GM23338 (cell line): Measurements from ENCODE around the gene CAT. TPM values are rescaled to one million over a fixed set of nuclear protein-coding genes. Genes with fewer than 3 reads are reported as not detected.

Experiments used
- ATAC-seq: fragments of 200-7000 bp; cut with Tn5 transposase; 3 replicates; pipeline ENCODE4 v1.9.1; 2020
- DNase-seq: peaks from one replicate; pipeline ENCODE4 v3.0.0-alpha.2; 2015; ENCODE audit warnings: low spot score
- H2AFZ ChIP-seq: fragments of 200-600 bp; sonication (generic); 2 replicates; pipeline ENCODE4 v1.8.0; 2016; ENCODE audit warnings: antibody characterized with exemption, mild to moderate bottlenecking, moderate library complexity
- H3F3A ChIP-seq: fragments of 200-600 bp; sonication (generic); replicated peaks from 2 replicates; pipeline ENCODE4 v1.8.0; 2017; ENCODE audit warnings: antibody characterized with exemption, mixed run types, low read depth
- H3K27ac ChIP-seq: fragments of 200-600 bp; sonication (generic); 2 replicates; pipeline ENCODE4 v1.6.1; 2016; ENCODE audit warnings: low read depth
- H3K27me3 ChIP-seq: fragments of 200-600 bp; sonication (generic); 2 replicates; pipeline ENCODE4 v1.8.0; 2016; ENCODE audit warnings: mild to moderate bottlenecking, mixed run types, moderate library complexity; ENCODE audit not compliant: insufficient read depth
- H3K36me3 ChIP-seq: fragments of 200-600 bp; sonication (generic); 2 replicates; pipeline ENCODE4 v1.8.0; 2016; ENCODE audit warnings: mild to moderate bottlenecking; ENCODE audit not compliant: insufficient read depth
- H3K4me1 ChIP-seq: fragments of 200-600 bp; sonication (generic); 2 replicates; pipeline ENCODE4 v1.8.0; 2016; ENCODE audit warnings: mild to moderate bottlenecking, moderate library complexity; ENCODE audit not compliant: insufficient read depth
- H3K4me2 ChIP-seq: fragments of 200-600 bp; sonication (generic); 2 replicates; pipeline ENCODE4 v1.7.1; 2017; ENCODE audit warnings: mixed run types
- H3K4me3 ChIP-seq: fragments of 200-600 bp; sonication (generic); 2 replicates; pipeline ENCODE4 v1.6.1; 2016; ENCODE audit warnings: mixed run types
- H3K79me2 ChIP-seq: fragments of 200-600 bp; sonication (generic); replicated peaks from 2 replicates; pipeline ENCODE4 v1.8.0; 2017; ENCODE audit warnings: mild to moderate bottlenecking; ENCODE audit not compliant: insufficient read depth
- H3K9me2 ChIP-seq: fragments of 200-600 bp; sonication (generic); 2 replicates; pipeline ENCODE4 v1.8.0; 2017; ENCODE audit not compliant: insufficient read depth
- H4K20me1 ChIP-seq: fragments of 200-600 bp; sonication (generic); replicated peaks from 2 replicates; pipeline ENCODE4 v1.8.0; 2017; ENCODE audit warnings: mild to moderate bottlenecking; ENCODE audit not compliant: insufficient read depth
- H3K27ac Mint-ChIP-seq: 2 replicates; pipeline ENCODE4 v1.8.0; 2020; ENCODE audit warnings: inconsistent platforms, mild to moderate bottlenecking, moderate library complexity, mixed read lengths
- H3K27me3 Mint-ChIP-seq: 3 replicates; pipeline ENCODE4 v1.8.0; 2022; ENCODE audit warnings: low read depth, mild to moderate bottlenecking, moderate library complexity, mixed read lengths, inconsistent platforms; ENCODE audit not compliant: insufficient read depth, poor library complexity
- H3K36me3 Mint-ChIP-seq: 3 replicates; pipeline ENCODE4 v1.8.0; 2021; ENCODE audit warnings: low read depth, mild to moderate bottlenecking, inconsistent platforms, moderate library complexity, mixed read lengths
- H3K4me1 Mint-ChIP-seq: 3 replicates; pipeline ENCODE4 v1.8.0; 2020; ENCODE audit warnings: mild to moderate bottlenecking, inconsistent platforms, mixed read lengths
- H3K4me3 Mint-ChIP-seq: 3 replicates; pipeline ENCODE4 v1.8.0; 2021; ENCODE audit warnings: moderate library complexity, mild to moderate bottlenecking, inconsistent platforms, mixed read lengths
- H3K9me3 Mint-ChIP-seq: 3 replicates; pipeline ENCODE4 v1.8.0; 2020; ENCODE audit warnings: moderate library complexity, mild to moderate bottlenecking, inconsistent platforms, mixed read lengths
- CREB1 ChIP-seq: fragments of 250-450 bp; sonication (Bioruptor Pico); IDR thresholded peaks from 2 replicates; pipeline ENCODE4 v1.5.0; 2020; ENCODE audit warnings: low read depth, mild to moderate bottlenecking, moderate library complexity
- EZH2 ChIP-seq: fragments of 200-600 bp; sonication (generic); IDR thresholded peaks from one replicate; pipeline ENCODE4 v1.8.0; 2017; ENCODE audit warnings: antibody characterized with exemption, mild to moderate bottlenecking, low read depth; ENCODE audit not compliant: unreplicated experiment
- EZH2phosphoT487 ChIP-seq: fragments of 200-600 bp; sonication (generic); IDR thresholded peaks from one replicate; pipeline ENCODE4 v1.8.1; 2018; ENCODE audit warnings: antibody characterized with exemption; ENCODE audit not compliant: unreplicated experiment
- JUNB ChIP-seq: IDR thresholded peaks from one replicate; pipeline ENCODE4 v1.6.1; 2016; ENCODE audit warnings: antibody characterized with exemption; ENCODE audit not compliant: unreplicated experiment
- NANOG ChIP-seq: IDR thresholded peaks from 2 replicates; pipeline ENCODE4 v1.6.1; 2016; ENCODE audit warnings: antibody characterized with exemption, borderline replicate concordance
- POLR2AphosphoS5 ChIP-seq: IDR thresholded peaks from 2 replicates; pipeline ENCODE4 v1.6.1; 2016; ENCODE audit warnings: antibody characterized with exemption, low read depth
- STAT1 ChIP-seq: IDR thresholded peaks from one replicate; pipeline ENCODE4 v1.6.1; 2016; ENCODE audit warnings: antibody characterized with exemption; ENCODE audit not compliant: unreplicated experiment
- ZNF114 ChIP-seq: fragments of 250-450 bp; sonication (Bioruptor Pico); IDR thresholded peaks from 2 replicates; pipeline ENCODE4 v1.5.0; 2020; ENCODE audit warnings: mild to moderate bottlenecking, moderate library complexity
- ZNF331 ChIP-seq: fragments of 250-450 bp; sonication (Bioruptor Pico); IDR thresholded peaks from 2 replicates; pipeline ENCODE4 v1.5.0; 2020; ENCODE audit warnings: low read depth, mild to moderate bottlenecking, moderate library complexity
- polyA plus RNA-seq: library from polyadenylated mRNA; unstranded; fragments of >200 nt; fragmentation: Nextera tagmentation; extraction: Ambion mirVana; gene quantifications from 2 replicates; pipeline ENCODE4 v1.2.1, GENCODE V29; 2016
- total RNA-seq: library from RNA; depleted of rRNA; stranded (reverse); fragments of >200 nt; shearing (Covaris generic); gene quantifications from 2 replicates; pipeline ENCODE4 v1.2.3, GENCODE V29; 2014
- TF ChIP-seq, protein P1 (sequence below): fragments of 250-450 bp; sonication (Bioruptor Pico); IDR thresholded peaks from 2 replicates; pipeline ENCODE4 v1.5.0; 2020; ENCODE audit warnings: mild to moderate bottlenecking, moderate library complexity
- TF ChIP-seq, protein P2 (sequence below): IDR thresholded peaks from 2 replicates; pipeline ENCODE4 v1.6.1; 2016; ENCODE audit warnings: antibody characterized with exemption
- TF ChIP-seq, protein P3 (sequence below): IDR thresholded peaks from one replicate; pipeline ENCODE4 v1.6.1; 2018; ENCODE audit warnings: antibody characterized with exemption; ENCODE audit not compliant: unreplicated experiment
- TF ChIP-seq, protein P4 (sequence below), 2 experiments: fragments of 200-600 bp in 1 of 2; sonication (generic) in 1 of 2; conservative IDR thresholded peaks; 2 replicates each; pipeline versions ENCODE4 v1.5.1 to v1.6.1; 2016 to 2017; ENCODE audit warnings: antibody characterized with exemption in 2 of 2, low read depth in 2 of 2, mild to moderate bottlenecking in 2 of 2, moderate library complexity in 1 of 2

Gene CAT
- total and polyA plus RNA-seq, 2 experiments from 2014 or later = 15.9 to 24.0 TPM

DNA sequence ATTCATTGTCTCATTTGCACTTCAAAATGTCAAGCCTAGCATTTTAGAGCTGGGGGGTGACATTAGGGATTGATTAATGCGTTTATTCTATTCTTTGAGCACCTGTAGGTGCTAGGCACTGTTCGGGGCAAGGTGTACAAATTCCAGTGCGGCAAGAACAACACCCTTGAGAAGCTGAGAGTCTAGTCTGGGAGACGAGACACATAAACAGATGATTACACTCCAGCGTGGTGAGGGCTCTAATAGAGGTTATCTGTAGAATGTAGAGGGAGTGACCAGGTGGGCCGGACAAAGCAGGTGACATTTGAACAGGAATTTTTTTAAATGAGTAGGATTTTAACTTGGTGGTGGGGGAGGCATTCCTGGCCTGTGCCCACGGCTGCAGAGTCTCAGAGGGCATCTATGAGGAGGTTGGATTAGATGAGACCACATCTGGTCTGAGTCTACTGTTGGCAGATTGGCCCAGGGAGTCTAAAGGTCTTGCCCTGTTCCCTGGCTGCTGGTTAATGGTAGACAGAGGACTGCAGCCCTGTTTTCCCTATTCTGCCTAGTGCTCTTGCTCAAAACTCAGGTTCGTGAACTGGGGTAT is 970 bp downstream of the CAT start:
- Histone ChIP-seq H3K9me2 (peaks cover 8% of the 10 kb centered on the region; the same call in 1 of the 2 replicates), H3F3A (no peaks in the 10 kb centered on the region), H3K36me3 (no peaks in the 10 kb centered on the region), H4K20me1 (no peaks in the 10 kb centered on the region), H3K4me1 (peaks cover 7% of the 10 kb centered on the region), H3K4me3 (peak overlapping the region; percentile 78), H2AFZ (peak overlapping the region; percentile 95), H3K27me3 (no peaks in the 10 kb centered on the region), H3K27ac (no peak overlapping the region), H3K4me2 (peak overlapping the region; percentile 66), H3K79me2 (peaks cover 39% of the 10 kb centered on the region)
- H3K9me3 Mint-ChIP-seq = peaks cover 33% of the 10 kb centered on the region
- peaks cover 5% of the 10 kb centered on the region for H3K27me3 Mint-ChIP-seq
- peaks cover 4% of the 10 kb centered on the region; the same call in 1 of the 3 replicates for H3K4me1 Mint-ChIP-seq
- ATAC-seq = no peak
- peaks cover 39% of the 10 kb centered on the region for H3K36me3 Mint-ChIP-seq
- H3K27ac Mint-ChIP-seq = no peak overlapping the region
- no peak for DNase-seq
- TF ChIP-seq, protein P1, sequence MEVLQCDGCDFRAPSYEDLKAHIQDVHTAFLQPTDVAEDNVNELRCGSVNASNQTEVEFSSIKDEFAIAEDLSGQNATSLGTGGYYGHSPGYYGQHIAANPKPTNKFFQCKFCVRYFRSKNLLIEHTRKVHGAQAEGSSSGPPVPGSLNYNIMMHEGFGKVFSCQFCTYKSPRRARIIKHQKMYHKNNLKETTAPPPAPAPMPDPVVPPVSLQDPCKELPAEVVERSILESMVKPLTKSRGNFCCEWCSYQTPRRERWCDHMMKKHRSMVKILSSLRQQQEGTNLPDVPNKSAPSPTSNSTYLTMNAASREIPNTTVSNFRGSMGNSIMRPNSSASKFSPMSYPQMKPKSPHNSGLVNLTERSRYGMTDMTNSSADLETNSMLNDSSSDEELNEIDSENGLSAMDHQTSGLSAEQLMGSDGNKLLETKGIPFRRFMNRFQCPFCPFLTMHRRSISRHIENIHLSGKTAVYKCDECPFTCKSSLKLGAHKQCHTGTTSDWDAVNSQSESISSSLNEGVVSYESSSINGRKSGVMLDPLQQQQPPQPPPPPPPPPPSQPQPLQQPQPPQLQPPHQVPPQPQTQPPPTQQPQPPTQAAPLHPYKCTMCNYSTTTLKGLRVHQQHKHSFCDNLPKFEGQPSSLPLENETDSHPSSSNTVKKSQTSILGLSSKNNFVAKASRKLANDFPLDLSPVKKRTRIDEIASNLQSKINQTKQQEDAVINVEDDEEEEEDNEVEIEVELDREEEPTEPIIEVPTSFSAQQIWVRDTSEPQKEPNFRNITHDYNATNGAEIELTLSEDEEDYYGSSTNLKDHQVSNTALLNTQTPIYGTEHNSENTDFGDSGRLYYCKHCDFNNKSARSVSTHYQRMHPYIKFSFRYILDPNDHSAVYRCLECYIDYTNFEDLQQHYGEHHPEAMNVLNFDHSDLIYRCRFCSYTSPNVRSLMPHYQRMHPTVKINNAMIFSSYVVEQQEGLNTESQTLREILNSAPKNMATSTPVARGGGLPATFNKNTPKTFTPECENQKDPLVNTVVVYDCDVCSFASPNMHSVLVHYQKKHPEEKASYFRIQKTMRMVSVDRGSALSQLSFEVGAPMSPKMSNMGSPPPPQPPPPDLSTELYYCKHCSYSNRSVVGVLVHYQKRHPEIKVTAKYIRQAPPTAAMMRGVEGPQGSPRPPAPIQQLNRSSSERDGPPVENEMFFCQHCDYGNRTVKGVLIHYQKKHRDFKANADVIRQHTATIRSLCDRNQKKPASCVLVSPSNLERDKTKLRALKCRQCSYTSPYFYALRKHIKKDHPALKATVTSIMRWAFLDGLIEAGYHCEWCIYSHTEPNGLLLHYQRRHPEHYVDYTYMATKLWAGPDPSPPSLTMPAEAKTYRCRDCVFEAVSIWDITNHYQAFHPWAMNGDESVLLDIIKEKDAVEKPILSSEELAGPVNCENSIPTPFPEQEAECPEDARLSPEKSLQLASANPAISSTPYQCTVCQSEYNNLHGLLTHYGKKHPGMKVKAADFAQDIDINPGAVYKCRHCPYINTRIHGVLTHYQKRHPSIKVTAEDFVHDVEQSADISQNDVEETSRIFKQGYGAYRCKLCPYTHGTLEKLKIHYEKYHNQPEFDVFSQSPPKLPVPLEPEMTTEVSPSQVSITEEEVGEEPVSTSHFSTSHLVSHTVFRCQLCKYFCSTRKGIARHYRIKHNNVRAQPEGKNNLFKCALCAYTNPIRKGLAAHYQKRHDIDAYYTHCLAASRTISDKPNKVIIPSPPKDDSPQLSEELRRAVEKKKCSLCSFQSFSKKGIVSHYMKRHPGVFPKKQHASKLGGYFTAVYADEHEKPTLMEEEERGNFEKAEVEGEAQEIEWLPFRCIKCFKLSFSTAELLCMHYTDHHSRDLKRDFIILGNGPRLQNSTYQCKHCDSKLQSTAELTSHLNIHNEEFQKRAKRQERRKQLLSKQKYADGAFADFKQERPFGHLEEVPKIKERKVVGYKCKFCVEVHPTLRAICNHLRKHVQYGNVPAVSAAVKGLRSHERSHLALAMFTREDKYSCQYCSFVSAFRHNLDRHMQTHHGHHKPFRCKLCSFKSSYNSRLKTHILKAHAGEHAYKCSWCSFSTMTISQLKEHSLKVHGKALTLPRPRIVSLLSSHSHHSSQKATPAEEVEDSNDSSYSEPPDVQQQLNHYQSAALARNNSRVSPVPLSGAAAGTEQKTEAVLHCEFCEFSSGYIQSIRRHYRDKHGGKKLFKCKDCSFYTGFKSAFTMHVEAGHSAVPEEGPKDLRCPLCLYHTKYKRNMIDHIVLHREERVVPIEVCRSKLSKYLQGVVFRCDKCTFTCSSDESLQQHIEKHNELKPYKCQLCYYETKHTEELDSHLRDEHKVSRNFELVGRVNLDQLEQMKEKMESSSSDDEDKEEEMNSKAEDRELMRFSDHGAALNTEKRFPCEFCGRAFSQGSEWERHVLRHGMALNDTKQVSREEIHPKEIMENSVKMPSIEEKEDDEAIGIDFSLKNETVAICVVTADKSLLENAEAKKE (CRISPR knock-in tag) = no peak
- TF ChIP-seq EZH2 (no peak), EZH2phosphoT487 (no peak), POLR2AphosphoS5 (no peak), JUNB (no peak), CREB1 (CRISPR knock-in tag) (no peak), STAT1 (no peak), ZNF331 (CRISPR knock-in tag) (no peak), ZNF114 (CRISPR knock-in tag) (no peak), NANOG (no peak)
- TF ChIP-seq, protein P2, sequence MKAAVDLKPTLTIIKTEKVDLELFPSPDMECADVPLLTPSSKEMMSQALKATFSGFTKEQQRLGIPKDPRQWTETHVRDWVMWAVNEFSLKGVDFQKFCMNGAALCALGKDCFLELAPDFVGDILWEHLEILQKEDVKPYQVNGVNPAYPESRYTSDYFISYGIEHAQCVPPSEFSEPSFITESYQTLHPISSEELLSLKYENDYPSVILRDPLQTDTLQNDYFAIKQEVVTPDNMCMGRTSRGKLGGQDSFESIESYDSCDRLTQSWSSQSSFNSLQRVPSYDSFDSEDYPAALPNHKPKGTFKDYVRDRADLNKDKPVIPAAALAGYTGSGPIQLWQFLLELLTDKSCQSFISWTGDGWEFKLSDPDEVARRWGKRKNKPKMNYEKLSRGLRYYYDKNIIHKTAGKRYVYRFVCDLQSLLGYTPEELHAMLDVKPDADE = no peak
- TF ChIP-seq, protein P3, sequence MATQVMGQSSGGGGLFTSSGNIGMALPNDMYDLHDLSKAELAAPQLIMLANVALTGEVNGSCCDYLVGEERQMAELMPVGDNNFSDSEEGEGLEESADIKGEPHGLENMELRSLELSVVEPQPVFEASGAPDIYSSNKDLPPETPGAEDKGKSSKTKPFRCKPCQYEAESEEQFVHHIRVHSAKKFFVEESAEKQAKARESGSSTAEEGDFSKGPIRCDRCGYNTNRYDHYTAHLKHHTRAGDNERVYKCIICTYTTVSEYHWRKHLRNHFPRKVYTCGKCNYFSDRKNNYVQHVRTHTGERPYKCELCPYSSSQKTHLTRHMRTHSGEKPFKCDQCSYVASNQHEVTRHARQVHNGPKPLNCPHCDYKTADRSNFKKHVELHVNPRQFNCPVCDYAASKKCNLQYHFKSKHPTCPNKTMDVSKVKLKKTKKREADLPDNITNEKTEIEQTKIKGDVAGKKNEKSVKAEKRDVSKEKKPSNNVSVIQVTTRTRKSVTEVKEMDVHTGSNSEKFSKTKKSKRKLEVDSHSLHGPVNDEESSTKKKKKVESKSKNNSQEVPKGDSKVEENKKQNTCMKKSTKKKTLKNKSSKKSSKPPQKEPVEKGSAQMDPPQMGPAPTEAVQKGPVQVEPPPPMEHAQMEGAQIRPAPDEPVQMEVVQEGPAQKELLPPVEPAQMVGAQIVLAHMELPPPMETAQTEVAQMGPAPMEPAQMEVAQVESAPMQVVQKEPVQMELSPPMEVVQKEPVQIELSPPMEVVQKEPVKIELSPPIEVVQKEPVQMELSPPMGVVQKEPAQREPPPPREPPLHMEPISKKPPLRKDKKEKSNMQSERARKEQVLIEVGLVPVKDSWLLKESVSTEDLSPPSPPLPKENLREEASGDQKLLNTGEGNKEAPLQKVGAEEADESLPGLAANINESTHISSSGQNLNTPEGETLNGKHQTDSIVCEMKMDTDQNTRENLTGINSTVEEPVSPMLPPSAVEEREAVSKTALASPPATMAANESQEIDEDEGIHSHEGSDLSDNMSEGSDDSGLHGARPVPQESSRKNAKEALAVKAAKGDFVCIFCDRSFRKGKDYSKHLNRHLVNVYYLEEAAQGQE = no peak
- TF ChIP-seq, protein P4, sequence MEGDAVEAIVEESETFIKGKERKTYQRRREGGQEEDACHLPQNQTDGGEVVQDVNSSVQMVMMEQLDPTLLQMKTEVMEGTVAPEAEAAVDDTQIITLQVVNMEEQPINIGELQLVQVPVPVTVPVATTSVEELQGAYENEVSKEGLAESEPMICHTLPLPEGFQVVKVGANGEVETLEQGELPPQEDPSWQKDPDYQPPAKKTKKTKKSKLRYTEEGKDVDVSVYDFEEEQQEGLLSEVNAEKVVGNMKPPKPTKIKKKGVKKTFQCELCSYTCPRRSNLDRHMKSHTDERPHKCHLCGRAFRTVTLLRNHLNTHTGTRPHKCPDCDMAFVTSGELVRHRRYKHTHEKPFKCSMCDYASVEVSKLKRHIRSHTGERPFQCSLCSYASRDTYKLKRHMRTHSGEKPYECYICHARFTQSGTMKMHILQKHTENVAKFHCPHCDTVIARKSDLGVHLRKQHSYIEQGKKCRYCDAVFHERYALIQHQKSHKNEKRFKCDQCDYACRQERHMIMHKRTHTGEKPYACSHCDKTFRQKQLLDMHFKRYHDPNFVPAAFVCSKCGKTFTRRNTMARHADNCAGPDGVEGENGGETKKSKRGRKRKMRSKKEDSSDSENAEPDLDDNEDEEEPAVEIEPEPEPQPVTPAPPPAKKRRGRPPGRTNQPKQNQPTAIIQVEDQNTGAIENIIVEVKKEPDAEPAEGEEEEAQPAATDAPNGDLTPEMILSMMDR (conservative IDR thresholded peaks at IDR 0.05; ENCODE audit: low read depth in 2 of 2) = no peak
- peak overlapping the region; percentile 93 for H3K4me3 Mint-ChIP-seq
